DMS53 (cell line): ENCODE measurements around the gene EIF3L.

Experiments
- DNase-seq: peaks from one replicate; lab custom pipeline; 2025; lab: John Stamatoyannopoulos, UW

The EIF3L gene

DNA sequence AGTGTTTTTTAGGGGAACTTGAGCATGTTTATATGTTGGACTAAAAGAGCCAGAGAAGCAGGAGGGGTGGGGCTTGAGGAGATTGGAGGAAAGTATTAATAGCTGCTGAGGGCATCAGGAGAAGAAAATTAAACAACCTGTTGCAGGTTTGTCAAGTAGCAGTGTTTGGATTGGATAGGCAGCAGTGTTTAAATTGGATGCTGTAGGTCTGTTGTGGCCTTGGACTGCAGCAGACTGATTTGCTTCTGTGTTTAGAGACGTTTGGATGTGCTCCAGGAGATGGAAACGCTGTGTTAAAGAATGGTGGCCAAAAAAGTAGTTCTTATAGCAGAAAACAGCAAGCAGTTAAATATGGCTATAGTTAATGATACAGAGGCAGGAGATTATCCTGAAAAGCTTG, 5.7 kb downstream of the EIF3L start:
- no peak for DNase-seq

DNA sequence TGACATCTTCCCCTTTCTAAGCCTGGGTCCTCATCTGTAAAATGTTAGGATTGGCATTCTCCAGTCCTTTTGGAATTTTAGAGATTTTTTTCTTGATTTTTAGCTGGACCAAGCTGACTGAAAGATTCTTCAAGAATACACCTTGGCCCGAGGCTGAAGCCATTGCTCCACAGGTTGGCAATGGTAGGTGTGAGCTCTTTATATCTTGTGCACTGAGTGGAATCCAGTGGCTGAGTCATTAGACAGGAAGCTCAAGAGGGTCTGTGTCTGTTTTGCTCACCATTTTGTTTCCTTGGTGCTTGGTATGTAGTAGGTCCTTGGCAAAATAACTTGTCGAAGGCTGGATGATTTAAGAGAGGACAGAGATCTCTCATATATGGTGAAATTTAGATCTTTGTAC, 6.2 kb downstream of the EIF3L start:
- peak; percentile 1 for DNase-seq

DNA sequence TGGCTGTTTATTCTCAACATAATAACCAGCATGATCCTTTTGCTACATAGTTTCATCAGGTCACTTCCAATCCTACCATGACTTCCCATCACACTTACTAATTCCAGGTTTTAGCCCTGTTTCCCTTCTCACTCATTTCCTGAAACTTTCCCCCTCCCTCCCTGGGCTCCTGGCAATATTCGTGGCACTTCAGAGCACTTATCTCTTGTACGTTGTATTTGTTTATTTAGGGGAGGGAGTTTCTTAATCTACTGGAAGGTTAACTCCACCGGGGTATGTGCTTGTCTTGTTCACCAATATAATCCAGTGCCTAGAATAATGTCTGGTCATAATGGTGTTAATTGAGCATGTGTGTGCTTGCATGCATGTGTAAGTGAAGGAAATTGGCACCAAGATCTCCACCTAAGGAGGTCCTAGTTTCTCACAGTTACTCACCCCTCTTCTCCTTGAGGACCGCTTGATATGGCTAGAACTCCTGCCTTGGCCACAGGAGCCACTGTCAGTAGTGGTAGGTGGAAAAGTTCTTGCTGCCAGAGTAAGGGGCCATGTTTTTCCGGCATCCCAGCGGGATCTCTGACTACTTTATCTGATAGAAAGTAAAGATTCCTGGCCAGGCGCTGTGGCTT, 11.7 kb downstream of the EIF3L start:
- peak; percentile 13 for DNase-seq

DNA sequence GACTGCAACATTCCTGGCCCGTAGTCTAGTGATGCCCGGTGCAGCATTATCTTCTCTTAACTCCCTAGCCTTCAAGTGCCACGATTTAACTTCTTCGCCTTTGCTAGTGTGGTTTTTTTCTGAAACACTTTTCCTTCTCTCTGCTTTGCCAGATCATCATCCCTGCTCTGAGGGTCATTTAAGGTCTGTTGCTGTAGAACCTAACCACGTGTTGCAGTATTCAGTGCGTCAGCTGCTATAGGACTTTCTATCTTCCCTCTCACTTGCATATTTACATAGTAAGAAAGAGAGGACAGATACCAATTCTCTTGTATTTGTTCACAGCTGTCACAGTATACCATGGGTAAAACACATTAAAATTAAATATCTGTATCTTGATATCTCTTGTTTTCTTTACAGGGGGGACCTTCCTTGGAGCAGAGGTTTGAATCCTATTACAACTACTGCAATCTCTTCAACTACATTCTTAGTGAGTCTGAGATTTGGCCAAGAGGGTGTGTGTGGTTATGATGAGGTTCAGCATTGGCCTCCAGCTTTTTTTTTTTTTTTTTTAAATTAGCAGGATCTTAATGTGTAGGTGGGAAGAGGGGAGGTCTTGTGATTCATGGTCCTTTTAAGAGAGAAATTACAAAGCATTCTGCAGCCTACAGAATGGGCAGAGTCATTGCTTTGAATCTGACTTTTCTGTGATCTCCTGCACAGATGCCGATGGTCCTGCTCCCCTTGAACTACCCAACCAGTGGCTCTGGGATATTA, 13.5 kb downstream of the EIF3L start:
- DNase-seq, result peak; percentile 23

DNA sequence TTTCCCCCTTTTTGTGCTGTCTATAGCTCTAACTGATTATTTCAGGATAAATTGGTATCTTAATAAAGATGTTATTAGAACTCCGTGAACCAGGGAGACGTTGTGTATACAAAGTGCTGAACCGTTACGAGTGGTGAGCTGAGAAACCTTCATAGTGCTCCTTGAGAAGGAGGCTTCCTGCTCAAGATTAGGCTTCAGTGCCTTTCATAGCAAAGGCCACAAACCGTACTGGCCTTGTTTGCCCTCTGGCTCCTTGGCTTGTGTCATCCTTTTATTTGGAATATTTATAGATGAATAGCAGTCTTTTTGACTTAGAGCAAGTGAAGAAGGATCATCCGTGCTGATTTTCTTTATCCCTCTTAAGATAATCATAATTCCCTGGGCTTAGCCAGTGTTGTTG, 16.3 kb downstream of the EIF3L start:
- DNase-seq, result no peak

DNA sequence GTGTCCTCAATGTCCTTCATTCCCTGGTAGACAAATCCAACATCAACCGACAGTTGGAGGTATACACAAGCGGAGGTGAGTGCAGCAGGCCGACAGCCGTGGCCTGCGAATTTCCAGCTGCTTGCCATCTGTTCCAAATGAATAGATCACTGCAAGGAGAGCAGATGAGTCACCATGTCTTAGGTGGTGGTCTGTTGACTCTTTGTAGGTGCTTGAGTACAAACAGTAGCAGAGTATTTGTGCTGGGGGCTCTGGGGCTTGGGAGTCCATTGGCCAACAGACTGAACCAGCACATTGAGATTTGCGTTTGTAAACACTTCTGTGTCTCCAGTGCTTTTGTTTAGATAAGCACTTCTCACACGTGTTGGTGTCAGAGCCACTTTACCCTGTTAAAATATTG, 21.1 kb downstream of the EIF3L start:
- peak; percentile 87 for DNase-seq

DNA sequence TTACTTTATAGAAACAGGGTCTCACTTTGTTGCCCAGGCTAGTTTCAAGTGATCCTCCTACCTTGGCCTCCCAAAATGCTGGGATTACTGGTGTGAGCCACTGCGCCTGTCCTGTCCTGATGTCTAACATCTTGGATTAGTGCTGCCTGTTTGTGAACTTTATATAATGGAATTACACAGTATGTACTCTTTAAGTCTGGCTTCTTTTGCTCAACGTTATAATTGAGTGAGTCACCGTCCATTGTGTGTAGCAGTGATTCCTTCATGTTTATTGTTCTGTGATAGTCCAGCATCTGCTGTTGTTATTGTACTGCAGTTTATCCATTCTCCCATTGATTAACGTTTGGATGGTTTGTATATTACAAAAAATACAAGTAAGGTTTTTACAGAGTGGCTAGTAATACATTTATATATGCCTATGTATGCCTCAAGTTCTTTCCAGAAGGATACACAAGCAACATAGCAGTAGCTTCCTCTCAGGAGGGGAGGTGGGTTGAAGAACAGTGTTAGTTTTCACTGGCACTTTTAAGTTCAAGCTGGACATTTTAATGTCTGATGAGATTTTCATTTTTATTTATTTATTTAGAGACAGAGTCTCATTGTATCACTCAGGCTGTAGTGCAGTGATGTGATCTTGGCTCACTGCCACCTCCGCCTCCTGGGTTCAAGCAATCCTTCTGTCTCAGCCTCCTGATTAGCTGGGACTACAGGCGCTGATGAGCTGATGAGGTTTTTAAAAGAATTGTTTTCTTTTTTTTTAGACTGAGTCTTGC, 31.6 kb downstream of the EIF3L start:
- no peak for DNase-seq

DNA sequence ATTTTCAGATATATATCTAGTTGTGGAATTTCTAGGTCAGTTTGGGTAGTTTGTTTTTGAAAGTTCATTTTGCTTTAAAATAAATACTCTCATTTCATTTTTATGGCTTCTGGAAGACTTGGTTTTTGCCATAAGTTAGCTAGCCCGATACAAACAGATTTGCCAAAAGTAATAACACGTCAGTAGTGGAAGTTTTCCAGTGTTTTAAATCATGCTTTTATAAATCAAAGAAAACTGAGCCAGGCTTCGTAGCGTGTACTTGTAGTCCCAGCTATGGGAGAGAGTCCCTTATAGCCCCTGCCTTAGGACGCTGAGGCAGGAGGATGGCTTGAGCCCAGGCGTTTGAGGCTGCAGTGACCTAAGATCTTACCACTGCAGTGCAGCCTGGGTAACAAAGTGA, 35.2 kb downstream of the EIF3L start:
- no peak for DNase-seq

DNA sequence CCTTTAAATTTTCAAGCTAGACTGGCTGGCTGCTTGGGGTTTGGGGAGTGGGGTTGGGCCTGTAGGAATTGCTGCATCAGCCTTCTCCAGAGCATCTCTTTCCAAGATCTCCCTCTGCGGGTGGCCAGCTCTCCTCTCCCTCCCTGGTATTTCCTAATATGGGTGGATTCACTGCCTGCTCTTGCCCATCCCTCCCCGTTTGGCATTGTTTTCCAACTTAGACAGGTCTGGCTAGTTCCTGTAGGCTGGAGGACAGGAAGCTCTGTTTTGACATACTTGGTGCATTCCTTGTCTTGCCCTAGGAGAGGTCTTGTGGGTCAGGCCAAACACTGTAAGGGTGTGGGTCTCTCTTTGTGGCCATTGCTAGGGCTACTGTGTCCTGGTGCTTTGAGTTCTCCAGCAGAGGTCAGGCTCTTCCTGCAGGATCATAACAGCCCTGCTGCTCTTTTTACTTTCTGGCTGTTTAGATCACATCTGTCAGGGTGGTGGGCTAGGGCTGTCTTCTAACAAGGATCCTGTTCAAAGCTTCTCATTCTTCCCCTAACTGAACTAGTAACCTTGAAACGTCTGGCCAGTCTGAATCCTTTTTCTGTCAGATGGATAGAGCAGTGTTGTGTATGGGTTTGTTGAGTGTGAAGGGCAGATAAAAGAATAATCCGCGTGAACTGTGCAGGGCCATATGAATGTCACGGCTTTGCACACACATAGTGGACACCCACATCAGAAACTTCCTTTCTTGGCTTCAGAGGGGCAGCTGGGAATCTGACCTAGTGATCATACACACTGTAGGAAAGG, 38.6 kb downstream of the EIF3L start:
- DNase-seq, result no peak

DNA sequence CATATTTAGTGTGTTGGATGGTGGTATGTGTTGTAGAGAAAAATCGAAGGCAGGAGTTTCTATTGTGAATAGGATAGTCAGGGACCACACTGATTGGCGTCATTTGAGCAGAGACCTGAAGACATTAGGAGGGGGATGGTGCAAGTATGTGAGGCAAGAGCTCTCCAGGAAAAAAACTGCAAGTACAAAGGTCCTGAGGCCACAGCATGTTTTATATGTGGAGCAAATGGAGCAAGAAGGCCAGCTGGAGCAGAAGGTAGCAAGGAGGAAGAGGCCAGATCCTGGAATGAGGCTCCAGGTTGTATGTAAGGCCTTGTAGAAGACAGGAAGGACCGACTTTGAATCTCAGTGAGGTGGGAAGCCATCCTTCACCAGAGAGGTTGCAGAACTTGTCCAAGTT, 42.7 kb downstream of the EIF3L start:
- no peak for DNase-seq

DNA sequence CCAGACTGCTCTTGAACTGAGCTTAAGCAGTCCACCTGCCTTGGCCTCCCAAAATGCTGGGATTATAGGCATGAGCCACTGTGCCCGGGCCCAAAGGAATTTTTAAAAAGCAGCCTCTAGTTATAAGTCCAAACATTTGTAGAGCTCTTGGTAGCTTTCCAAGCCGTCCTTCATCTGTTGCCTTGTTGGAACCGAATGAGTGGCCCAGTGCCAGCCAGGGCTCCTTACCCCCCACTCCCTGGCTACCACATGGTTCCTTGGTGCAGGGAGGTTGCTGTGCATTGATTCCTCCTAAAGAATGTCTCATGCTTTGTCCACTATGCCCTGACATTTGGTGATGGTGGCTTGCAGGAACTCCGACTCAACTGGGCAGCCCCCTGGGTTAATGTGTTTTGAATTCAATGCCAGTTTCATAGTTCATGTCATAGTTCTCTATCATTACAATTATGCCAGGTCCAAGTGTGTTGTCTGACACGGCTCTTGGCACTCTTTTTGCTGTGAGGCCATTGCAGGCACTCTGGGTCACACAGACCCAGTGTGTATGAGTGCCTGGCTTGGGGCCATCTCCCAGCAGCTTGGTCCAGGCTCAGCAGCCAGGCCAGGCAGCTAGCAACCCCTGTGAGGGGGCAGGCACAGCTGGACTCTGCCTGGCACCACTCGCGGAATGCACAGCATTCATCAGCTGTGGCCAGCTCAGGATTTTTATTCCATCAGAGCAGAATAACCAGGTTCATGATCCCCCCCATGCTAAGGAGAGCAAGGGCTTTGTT, 43.5 kb downstream of the EIF3L start:
- no peak for DNase-seq

DNA sequence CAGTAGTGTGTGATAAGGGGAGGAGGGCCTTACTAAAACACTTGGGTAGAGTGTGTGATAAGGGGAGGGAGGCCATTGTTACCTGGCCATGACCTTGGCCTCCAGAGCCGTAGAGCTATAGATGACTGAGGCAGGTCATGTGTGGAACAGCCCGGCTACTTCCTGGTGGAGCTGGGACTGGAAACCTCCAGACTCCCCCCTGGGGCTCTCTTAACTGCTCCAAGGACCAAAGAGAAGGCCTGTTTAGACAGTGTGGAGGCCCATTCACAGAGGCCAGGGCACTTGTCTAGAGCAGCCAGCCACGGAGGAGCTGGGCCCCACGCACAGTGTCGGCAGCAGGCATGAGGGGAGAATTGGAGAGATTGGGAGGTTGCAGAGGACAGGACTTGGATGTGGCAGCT, 44.4 kb downstream of the EIF3L start:
- DNase-seq, result no peak

DNA sequence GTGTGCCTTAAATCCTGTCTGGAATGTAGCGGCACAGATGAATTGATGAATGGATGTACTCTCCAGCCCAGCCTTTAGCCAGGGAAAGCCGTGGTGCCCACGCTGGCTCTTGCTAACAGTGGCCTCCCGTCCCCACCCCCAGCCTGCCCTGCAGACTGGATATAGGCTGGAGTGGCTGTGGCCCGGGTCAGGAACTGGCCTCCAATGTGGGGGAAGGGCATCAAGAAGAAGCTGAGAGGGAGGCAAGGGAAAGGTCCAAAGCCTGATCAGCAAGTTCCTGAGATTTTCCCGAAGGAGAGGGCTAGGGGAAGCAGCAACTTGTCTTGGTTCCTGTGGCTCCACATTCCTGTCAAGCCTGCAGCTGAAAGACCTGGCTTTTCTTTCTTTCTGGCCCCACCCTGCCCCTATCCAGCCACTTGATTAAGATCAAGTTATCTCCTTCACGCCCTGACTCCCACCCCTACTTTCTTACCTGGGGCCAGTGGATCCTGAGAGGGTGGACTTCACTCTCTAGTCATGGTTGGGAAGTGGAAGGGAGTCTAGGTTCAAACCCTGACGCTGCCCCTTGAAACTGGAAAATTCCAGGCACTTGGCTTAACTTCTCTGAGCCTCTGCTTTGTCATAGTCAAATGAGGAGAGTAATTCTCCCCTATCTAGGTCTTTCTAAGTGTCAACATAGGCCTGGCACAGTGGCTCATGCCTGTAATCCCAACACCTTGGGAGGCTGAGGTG, 45.9 kb downstream of the EIF3L start:
- no peak for DNase-seq

DNA sequence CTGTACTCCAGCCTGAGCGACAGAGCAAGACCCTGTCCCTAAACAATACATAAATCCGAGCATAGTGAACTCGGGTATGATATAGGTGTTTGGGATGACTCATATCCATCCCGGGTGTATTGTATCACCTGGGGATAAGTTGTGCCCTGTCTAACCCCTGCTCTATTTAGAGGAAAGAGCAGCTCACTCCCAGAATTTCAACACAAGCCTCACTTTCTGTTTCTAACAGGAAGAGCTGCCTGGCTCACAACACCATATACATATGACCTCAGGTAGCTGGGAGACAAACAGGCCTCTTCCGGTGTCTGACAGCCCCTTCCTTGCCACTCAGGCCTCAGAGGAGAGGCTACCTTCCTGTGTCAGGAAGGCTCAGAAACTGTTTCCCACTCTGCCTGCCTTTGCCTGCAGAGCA, 47.0 kb downstream of the EIF3L start:
- DNase-seq, result peak; percentile 72

DNA sequence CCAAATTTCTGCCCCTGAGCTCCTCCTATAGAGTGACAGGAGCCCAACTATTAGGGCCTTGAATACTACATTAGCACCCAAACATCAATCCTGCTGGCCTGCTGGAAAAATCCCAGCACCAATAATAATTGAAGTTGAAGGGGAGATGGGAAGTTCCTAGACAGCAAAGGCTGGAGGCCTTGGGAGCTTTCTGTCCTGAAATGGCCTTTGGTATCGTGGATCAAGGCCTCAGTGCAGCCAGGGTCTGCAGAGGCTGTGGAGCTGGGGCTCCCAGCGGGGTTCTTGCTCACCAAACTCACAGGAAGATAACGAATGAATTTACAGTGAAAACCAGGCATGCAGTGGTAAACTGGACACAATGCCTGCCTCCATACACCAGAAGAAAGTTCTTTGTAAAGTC, 47.7 kb downstream of the EIF3L start:
- DNase-seq, result no peak

DNA sequence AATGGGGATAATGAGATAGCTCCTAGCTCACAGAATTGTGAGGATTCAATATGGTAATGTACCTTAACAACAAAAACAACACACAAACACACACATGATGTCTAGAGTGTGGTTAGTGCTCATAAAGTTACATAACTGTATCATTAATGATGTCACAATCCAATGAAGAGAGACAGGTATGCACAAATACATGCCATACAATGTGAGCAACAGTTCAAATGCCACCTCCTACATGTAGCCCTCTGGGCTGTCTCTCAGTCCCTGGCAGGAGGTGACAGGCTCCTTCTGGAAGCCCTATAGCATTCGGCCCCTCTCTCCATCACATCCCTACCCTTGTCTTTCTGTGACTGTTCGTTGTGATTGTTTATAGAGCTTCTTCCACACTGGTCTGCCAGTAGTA, 48.6 kb downstream of the EIF3L start:
- no peak for DNase-seq

DNA sequence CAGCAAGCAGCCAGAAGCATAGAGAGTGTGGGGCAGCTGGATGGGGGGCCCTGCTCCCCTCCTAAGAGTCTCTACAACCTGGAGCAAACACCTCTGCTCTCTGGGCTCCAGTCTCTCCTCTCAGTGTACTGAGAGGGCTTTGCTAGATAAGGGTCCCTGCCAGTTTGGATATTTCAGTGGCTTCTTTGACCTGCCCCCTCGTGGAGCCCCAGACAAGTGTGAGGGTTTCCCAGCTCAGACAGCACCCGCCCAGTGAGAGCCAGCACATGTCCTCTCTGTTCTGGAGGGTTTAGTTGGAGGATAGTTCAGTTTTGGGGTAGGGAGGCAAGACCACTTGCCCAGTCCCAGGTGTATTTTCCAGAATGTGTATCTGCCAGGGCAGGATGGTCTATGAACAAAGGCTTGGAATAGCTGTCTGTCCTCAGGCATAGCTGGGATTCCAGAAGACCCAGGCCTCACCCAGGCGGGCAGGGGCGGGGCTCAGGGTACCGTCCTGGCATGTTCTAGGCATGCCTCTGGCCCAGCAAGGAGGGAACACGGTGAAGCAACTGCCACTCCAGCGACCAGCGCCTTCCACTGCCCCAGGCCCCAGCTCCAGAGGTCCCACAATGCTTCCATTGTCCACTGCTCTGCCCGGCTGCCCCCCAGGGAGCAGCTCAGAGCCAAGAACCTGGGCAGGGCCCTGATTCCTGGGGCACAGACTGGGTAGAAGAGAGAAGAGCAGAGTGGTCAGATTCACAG, 49.4 kb downstream of the EIF3L start:
- no peak for DNase-seq

DNA sequence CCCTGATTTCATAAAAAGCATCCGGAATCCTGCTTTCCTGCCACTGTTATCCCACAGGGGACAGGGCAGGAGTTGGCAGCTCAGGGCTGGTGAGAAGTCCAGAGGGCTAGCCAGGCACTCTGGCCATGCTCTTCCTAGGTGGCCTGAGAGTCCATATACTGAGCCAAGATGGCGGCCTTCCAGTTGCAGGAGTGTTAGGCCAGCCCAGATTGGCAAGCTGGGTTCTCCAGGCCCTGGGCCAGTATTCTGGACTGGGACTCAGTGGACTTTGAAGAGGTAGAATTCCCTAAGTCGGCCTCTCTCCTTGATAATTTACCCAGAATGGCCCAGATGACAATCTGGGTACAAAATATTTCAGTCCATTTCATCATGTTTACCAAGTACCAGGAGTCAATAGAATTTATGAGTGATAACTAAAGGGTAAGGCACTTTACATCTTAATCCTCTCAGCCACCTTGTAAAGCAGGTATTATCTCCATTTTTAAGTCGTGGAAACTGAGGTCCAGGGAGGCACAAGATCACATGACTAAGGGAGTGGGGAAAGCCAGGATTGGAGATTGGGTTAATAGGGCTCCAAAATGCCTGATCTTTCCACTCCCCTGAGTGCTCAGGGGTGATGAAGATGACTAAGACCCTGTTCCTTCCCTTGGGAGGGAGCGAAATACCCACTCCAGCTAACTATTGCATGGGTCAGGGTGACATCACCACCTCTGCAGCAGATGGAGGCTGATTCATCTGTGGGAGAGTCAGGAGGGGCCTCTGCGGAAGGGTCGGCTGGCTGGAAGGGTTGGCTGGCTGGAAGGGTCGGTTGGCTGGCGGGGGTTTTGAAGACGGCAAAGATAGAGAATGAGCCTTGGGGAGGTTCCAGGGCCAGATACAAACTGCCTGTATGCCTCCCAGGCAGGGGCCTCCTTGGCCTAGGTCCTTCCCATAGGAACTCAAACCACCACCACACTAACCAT, 55.6 kb downstream of the EIF3L start:
- peak; percentile 47 for DNase-seq
